ENCODE data around the gene REPIN1.

DNA sequence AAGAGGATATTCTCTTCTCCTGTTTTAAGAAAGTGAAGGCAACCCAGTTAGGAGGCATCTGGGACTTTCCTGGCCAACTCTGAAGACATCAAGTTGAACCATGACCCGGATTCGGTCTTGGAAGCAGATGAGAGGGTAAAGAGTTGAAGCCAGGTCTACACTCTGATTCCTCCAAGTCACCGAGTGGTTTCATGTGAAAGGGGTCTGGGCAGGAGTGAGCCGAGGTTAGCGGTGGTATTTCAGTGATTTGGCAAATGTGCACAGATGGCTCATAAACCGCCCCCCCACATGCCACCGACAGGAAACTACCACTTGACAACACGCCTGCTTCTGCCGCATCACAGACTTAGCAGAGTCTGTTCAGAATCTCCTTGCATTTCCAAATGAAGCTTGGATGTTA is 11.4 kb upstream of the REPIN1 start:
- TF ChIP-seq, protein P1, sequence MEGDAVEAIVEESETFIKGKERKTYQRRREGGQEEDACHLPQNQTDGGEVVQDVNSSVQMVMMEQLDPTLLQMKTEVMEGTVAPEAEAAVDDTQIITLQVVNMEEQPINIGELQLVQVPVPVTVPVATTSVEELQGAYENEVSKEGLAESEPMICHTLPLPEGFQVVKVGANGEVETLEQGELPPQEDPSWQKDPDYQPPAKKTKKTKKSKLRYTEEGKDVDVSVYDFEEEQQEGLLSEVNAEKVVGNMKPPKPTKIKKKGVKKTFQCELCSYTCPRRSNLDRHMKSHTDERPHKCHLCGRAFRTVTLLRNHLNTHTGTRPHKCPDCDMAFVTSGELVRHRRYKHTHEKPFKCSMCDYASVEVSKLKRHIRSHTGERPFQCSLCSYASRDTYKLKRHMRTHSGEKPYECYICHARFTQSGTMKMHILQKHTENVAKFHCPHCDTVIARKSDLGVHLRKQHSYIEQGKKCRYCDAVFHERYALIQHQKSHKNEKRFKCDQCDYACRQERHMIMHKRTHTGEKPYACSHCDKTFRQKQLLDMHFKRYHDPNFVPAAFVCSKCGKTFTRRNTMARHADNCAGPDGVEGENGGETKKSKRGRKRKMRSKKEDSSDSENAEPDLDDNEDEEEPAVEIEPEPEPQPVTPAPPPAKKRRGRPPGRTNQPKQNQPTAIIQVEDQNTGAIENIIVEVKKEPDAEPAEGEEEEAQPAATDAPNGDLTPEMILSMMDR (IDR thresholded peaks at IDR 0.05): no peak
- no peak for TF ChIP-seq EZH2 (IDR thresholded peaks at IDR 0.05; ENCODE audit: borderline replicate concordance, insufficient read depth, low read depth, low read length, poor library complexity, severe bottlenecking)
